H9 (cell line): ENCODE measurements around the gene BCO1. TPM values are rescaled to one million over a fixed set of nuclear protein-coding genes. Genes with fewer than 3 reads are reported as not detected.

Experiments used
- DNase-seq: peaks from one replicate; pipeline ENCODE4 v3.0.0-alpha.2; 2017
- H2AFZ ChIP-seq: one replicate; pipeline ENCODE4 v1.6.1; 2013; ENCODE audit warnings: mild to moderate bottlenecking, low read length, control low read depth, moderate library complexity
- H2AK5ac ChIP-seq: 2 replicates; pipeline ENCODE4 v1.6.1; 2013; ENCODE audit warnings: low read length, control low read depth, mixed read lengths; ENCODE audit not compliant: insufficient read length
- H2BK120ac ChIP-seq: one replicate; pipeline ENCODE4 v1.6.1; 2013; ENCODE audit warnings: low read depth, mild to moderate bottlenecking, low read length, control low read depth, inconsistent platforms; ENCODE audit not compliant: poor library complexity, severe bottlenecking
- H2BK12ac ChIP-seq: 2 replicates; pipeline ENCODE4 v1.6.1; 2013; ENCODE audit warnings: low read length, control low read depth, mixed read lengths, low read depth; ENCODE audit not compliant: insufficient read length
- H2BK15ac ChIP-seq: 2 replicates; pipeline ENCODE4 v1.6.1; 2013; ENCODE audit warnings: low read depth, low read length, control low read depth
- H2BK20ac ChIP-seq: one replicate; pipeline ENCODE4 v1.6.1; 2013; ENCODE audit warnings: low read depth, mild to moderate bottlenecking, low read length, control low read depth, inconsistent platforms; ENCODE audit not compliant: poor library complexity, severe bottlenecking
- H2BK5ac ChIP-seq: 2 replicates; pipeline ENCODE4 v1.6.1; 2013; ENCODE audit warnings: low read length, control low read depth, mixed read lengths; ENCODE audit not compliant: insufficient read length
- H3K14ac ChIP-seq: 2 replicates; pipeline ENCODE4 v1.6.1; 2013; ENCODE audit warnings: low read length, control low read depth; ENCODE audit not compliant: insufficient read depth
- H3K18ac ChIP-seq: 2 replicates; pipeline ENCODE4 v1.6.1; 2013; ENCODE audit warnings: low read depth, mild to moderate bottlenecking, mixed read lengths, low read length, control low read depth; ENCODE audit not compliant: insufficient read length
- H3K23ac ChIP-seq: 2 replicates; pipeline ENCODE4 v1.6.1; 2013; ENCODE audit warnings: low read length, control low read depth, mixed read lengths, low read depth; ENCODE audit not compliant: insufficient read length
- H3K23me2 ChIP-seq: 2 replicates; pipeline ENCODE4 v1.6.1; 2013; ENCODE audit warnings: low read depth, mild to moderate bottlenecking, mixed read lengths, low read length, control low read depth; ENCODE audit not compliant: insufficient read length, poor library complexity, severe bottlenecking
- H3K27ac ChIP-seq: 2 replicates; pipeline ENCODE4 v1.5.1; 2013; ENCODE audit warnings: low read length, control low read depth, mixed read lengths, low read depth; ENCODE audit not compliant: insufficient read length
- H3K27me3 ChIP-seq: 2 replicates; pipeline ENCODE4 v1.6.1; 2013; ENCODE audit warnings: low read length, control low read depth, inconsistent platforms; ENCODE audit not compliant: insufficient read depth
- H3K4ac ChIP-seq: 2 replicates; pipeline ENCODE4 v1.6.1; 2013; ENCODE audit warnings: low read depth, mild to moderate bottlenecking, control low read depth, inconsistent platforms, low read length, moderate library complexity
- H3K4me1 ChIP-seq: 2 replicates; pipeline ENCODE4 v1.6.1; 2013; ENCODE audit warnings: low read length, control low read depth, inconsistent platforms; ENCODE audit not compliant: insufficient read depth
- H3K4me2 ChIP-seq: 2 replicates; pipeline ENCODE4 v1.6.1; 2013; ENCODE audit warnings: low read length, control low read depth, mixed read lengths; ENCODE audit not compliant: insufficient read length, insufficient read depth
- H3K56ac ChIP-seq: 2 replicates; pipeline ENCODE4 v1.6.1; 2013; ENCODE audit warnings: low read depth, mild to moderate bottlenecking, mixed read lengths, low read length, control low read depth; ENCODE audit not compliant: insufficient read length
- H3K79me1 ChIP-seq: 2 replicates; pipeline ENCODE4 v1.6.1; 2013; ENCODE audit warnings: low read depth, mild to moderate bottlenecking, moderate library complexity, low read length, control low read depth, inconsistent platforms; ENCODE audit not compliant: insufficient read depth, poor library complexity, severe bottlenecking
- H3K79me2 ChIP-seq: 2 replicates; pipeline ENCODE4 v1.6.1; 2013; ENCODE audit warnings: low read length, control low read depth, inconsistent platforms; ENCODE audit not compliant: insufficient read depth
- H3K9ac ChIP-seq: 2 replicates; pipeline ENCODE4 v1.6.1; 2013; ENCODE audit warnings: low read length, control low read depth, mixed read lengths; ENCODE audit not compliant: insufficient read length; ENCODE audit errors: extremely low read depth
- H3K9me3 ChIP-seq: one replicate; pipeline ENCODE4 v1.6.1; 2013; ENCODE audit warnings: low read depth, low read length, inconsistent platforms; ENCODE audit not compliant: control insufficient read depth
- H3T11ph ChIP-seq: one replicate; pipeline ENCODE4 v1.6.1; 2013; ENCODE audit warnings: mild to moderate bottlenecking, low read length, control low read depth, inconsistent platforms
- H4K20me1 ChIP-seq: one replicate; pipeline ENCODE4 v1.6.1; 2013; ENCODE audit not compliant: control insufficient read depth, insufficient read length, insufficient read depth
- H4K5ac ChIP-seq: 2 replicates; pipeline ENCODE4 v1.6.1; 2013; ENCODE audit warnings: low read depth, mild to moderate bottlenecking, mixed read lengths, low read length, control low read depth; ENCODE audit not compliant: insufficient read length
- H4K8ac ChIP-seq: replicated peaks from 2 replicates; pipeline ENCODE4 v1.6.1; 2013; ENCODE audit warnings: low read length, control low read depth, mixed read lengths, low read depth; ENCODE audit not compliant: insufficient read length
- H4K91ac ChIP-seq: 2 replicates; pipeline ENCODE4 v1.6.1; 2013; ENCODE audit warnings: low read depth, mild to moderate bottlenecking, moderate library complexity, mixed read lengths, low read length, control low read depth; ENCODE audit not compliant: insufficient read length
- H3K27ac Mint-ChIP-seq, 3 experiments: 2 replicates in 2 of 3; 3 replicates in 1 of 3; pipeline ENCODE4 v1.8.0; 2020 to 2021; ENCODE audit warnings: mixed read lengths in 3 of 3, mild to moderate bottlenecking in 1 of 3, moderate library complexity in 1 of 3
- H3K27me3 Mint-ChIP-seq: 2 replicates; pipeline ENCODE4 v1.8.0; 2021; ENCODE audit warnings: low read depth, mild to moderate bottlenecking, moderate library complexity, mixed read lengths
- H3K36me3 Mint-ChIP-seq, 3 experiments: 2 replicates in 2 of 3; 3 replicates in 1 of 3; pipeline ENCODE4 v1.8.0; 2020 to 2021; ENCODE audit warnings: low read depth in 3 of 3, mixed read lengths in 3 of 3; ENCODE audit not compliant: insufficient read depth in 1 of 3
- H3K4me1 Mint-ChIP-seq, 2 experiments: 2 replicates each; pipeline ENCODE4 v1.8.0; 2020; ENCODE audit warnings: mixed read lengths in 2 of 2
- H3K4me3 Mint-ChIP-seq, 2 experiments: 2 replicates in 1 of 2; 3 replicates in 1 of 2; pipeline ENCODE4 v1.8.0; 2020 to 2021; ENCODE audit warnings: mild to moderate bottlenecking in 2 of 2, mixed read lengths in 2 of 2, moderate library complexity in 1 of 2
- H3K9me3 Mint-ChIP-seq, 2 experiments: 2 replicates in 1 of 2; 3 replicates in 1 of 2; pipeline ENCODE4 v1.8.0; 2020; ENCODE audit warnings: mild to moderate bottlenecking in 2 of 2, mixed read lengths in 2 of 2, moderate library complexity in 1 of 2
- CTCF ChIP-seq: fragments of 200-600 bp; sonication (generic); conservative IDR thresholded peaks from 3 replicates; pipeline ENCODE4 v1.8.0; 2021; ENCODE audit warnings: antibody characterized with exemption, mild to moderate bottlenecking
- WGBS: extraction: QIAGEN DNeasy Blood & Tissue Kit; methylation state at CpG from one replicate; pipeline ENCODE4 v1.1.7; 2013; ENCODE audit warnings: missing lambda C conversion rate, low lambda C conversion rate, mixed read lengths; ENCODE audit not compliant: insufficient read length; ENCODE audit errors: extremely low coverage; 5-methylcytosine and 5-hydroxymethylcytosine counted together
- total RNA-seq: library from RNA; stranded (reverse); gene quantifications from 2 replicates; pipeline ENCODE4 v1.2.1, GENCODE V29; 2021

BCO1 gene
- total RNA-seq, 1 experiment from 2014 or later, result not detected

GRCh38 chr16:81190667-81191066 is 47.8 kb upstream of the BCO1 start:
- no peak overlapping the region for H3K4me2 ChIP-seq
- H3K4me3 Mint-ChIP-seq, result no peak overlapping the region
- no peak overlapping the region for H2AFZ ChIP-seq

More at GRCh38 chr16:81190667-81191066, 47.8 kb upstream of the BCO1 start:
- Histone ChIP-seq H3K4me1 (no peaks in the 10 kb centered on the region), H3K23me2 (no peaks in the 10 kb centered on the region), H2BK5ac (no peak overlapping the region), H3K27ac (no peak overlapping the region), H3K23ac (no peak overlapping the region), H3K79me1 (no peaks in the 10 kb centered on the region), H3K18ac (no peak overlapping the region), H4K8ac (no peak overlapping the region), H3K79me2 (no peaks in the 10 kb centered on the region), H3K14ac (no peak overlapping the region), H3K4ac (no peak overlapping the region), H2AK5ac (no peak overlapping the region), H2BK20ac (no peak overlapping the region), H3K9me3 (no peaks in the 10 kb centered on the region), H4K5ac (no peak overlapping the region), H2BK12ac (no peak overlapping the region), H2BK15ac (no peak overlapping the region), H3K27me3 (no peaks in the 10 kb centered on the region), H3K56ac (no peak overlapping the region), H4K91ac (no peak overlapping the region), H3T11ph (no peak overlapping the region), H2BK120ac (no peak overlapping the region), H4K20me1 (no peaks in the 10 kb centered on the region), H3K9ac (no peak overlapping the region)
- H3K4me1 Mint-ChIP-seq, result no peaks in the 10 kb centered on the region
- no peak for DNase-seq
- no peaks in the 10 kb centered on the region for H3K9me3 Mint-ChIP-seq
- no peaks in the 10 kb centered on the region for H3K36me3 Mint-ChIP-seq
- H3K27me3 Mint-ChIP-seq, result no peaks in the 10 kb centered on the region; the same call in 1 of the 2 replicates
- WGBS, result no CpG with 5 or more reads among the region's 3 CpGs
- no peak for TF ChIP-seq CTCF
- 0 out of 7 replicates have a peak overlapping the region, but pooled peaks of 2 of the 3 experiments have one; percentile 19 to 35 for H3K27ac Mint-ChIP-seq
